GM19025 (cell line): Measurements from ENCODE around the gene LOX.

Source experiments
- ATAC-seq: cut with Tn5 transposase; IDR thresholded peaks from one replicate; pipeline ENCODE4 v1.9.1; 2021; ENCODE audit warnings: mild to moderate bottlenecking, low read depth, moderate library complexity; ENCODE audit not compliant: unreplicated experiment

LOX gene

GRCh38 chr5:122056913-122057312 lies 21.1 kb downstream of the LOX start:
- ATAC-seq, result no peak

GRCh38 chr5:122054266-122054665 lies 23.8 kb downstream of the LOX start:
- no peak for ATAC-seq

- ATAC-seq, result no peak
Measured at GRCh38 chr5:122053181-122054109, 24.6 kb downstream of the LOX start.

GRCh38 chr5:122051569-122051968 lies 26.5 kb downstream of the LOX start:
- ATAC-seq, result no peak

GRCh38 chr5:122050959-122051358 lies 27.1 kb downstream of the LOX start:
- ATAC-seq, result no peak

- no peak for ATAC-seq
Measured at GRCh38 chr5:122040636-122041302, 37.3 kb downstream of the LOX start.

GRCh38 chr5:122036326-122036725 lies 41.7 kb downstream of the LOX start:
- no peak for ATAC-seq

- ATAC-seq, result no peak
Measured at GRCh38 chr5:122035913-122036312, 42.1 kb downstream of the LOX start.

GRCh38 chr5:122031836-122032235 lies 46.2 kb downstream of the LOX start:
- no peak for ATAC-seq

- no peak for ATAC-seq
Measured at GRCh38 chr5:122030251-122030650, 47.8 kb downstream of the LOX start.

- ATAC-seq, result no peak
Measured at GRCh38 chr5:122029818-122030217, 48.2 kb downstream of the LOX start.

GRCh38 chr5:122022966-122023365 lies 55.1 kb downstream of the LOX start:
- no peak for ATAC-seq

GRCh38 chr5:122019919-122020590 lies 58.0 kb downstream of the LOX start:
- no peak for ATAC-seq

- no peak for ATAC-seq
Measured at GRCh38 chr5:122015471-122015870, 62.6 kb downstream of the LOX start.

- ATAC-seq, result no peak
Measured at GRCh38 chr5:122014236-122014935, 63.7 kb downstream of the LOX start.
